Skeletal muscle satellite cell (primary cell): Measurements from ENCODE around the gene EGLN3.

Experiments used
- H3K27me3 ChIP-seq: 2 replicates; pipeline ENCODE4 v1.7.0; 2013; ENCODE audit warnings: low read length; ENCODE audit not compliant: control insufficient read depth, insufficient read depth
- H3K36me3 ChIP-seq: 2 replicates; pipeline ENCODE4 v1.7.0; 2013; ENCODE audit warnings: mild to moderate bottlenecking, control low read depth, low read length; ENCODE audit not compliant: insufficient read depth
- H3K4me1 ChIP-seq: 2 replicates; pipeline ENCODE4 v1.7.0; 2013; ENCODE audit warnings: low read length; ENCODE audit not compliant: control insufficient read depth, insufficient read depth
- H3K4me2 ChIP-seq: 2 replicates; pipeline ENCODE4 v1.7.0; 2013; ENCODE audit warnings: mild to moderate bottlenecking, low read length
- H3K4me3 ChIP-seq: 2 replicates; pipeline ENCODE4 v1.7.0; 2013; ENCODE audit warnings: low read length
- H3K9ac ChIP-seq: 2 replicates; pipeline ENCODE4 v1.7.0; 2013; ENCODE audit warnings: mild to moderate bottlenecking, low read depth, low read length, moderate library complexity
- H3K9me3 ChIP-seq: replicated peaks from 2 replicates; pipeline ENCODE4 v1.7.0; 2013; ENCODE audit warnings: mild to moderate bottlenecking, control low read depth, low read length

Gene EGLN3

DNA sequence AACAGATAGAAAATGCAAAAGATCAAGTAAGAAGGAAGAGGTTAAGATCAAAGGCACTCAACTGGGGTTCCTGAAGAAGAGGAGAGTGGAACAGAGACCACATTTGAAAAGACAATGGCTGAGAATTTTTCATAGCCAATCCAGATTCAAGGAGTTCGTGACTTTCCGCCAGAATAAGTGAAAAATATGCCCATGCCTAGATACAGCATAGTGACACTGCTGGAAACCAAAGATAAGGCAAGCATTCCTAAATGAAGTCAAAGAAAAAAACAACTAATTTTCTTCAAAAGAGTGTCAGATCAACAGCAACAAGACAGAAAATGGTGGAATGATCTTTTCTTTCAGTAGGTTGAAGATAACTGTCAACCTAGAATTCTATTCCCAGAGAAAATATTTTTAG is 47.5 kb downstream of the EGLN3 start:
- Histone ChIP-seq H3K4me3 (no peak overlapping the region), H3K4me2 (no peak overlapping the region), H3K36me3 (no peaks in the 10 kb centered on the region), H3K9ac (no peak overlapping the region), H3K27me3 (peaks cover 3% of the 10 kb centered on the region), H3K4me1 (no peaks in the 10 kb centered on the region), H3K9me3 (no peaks in the 10 kb centered on the region)

DNA sequence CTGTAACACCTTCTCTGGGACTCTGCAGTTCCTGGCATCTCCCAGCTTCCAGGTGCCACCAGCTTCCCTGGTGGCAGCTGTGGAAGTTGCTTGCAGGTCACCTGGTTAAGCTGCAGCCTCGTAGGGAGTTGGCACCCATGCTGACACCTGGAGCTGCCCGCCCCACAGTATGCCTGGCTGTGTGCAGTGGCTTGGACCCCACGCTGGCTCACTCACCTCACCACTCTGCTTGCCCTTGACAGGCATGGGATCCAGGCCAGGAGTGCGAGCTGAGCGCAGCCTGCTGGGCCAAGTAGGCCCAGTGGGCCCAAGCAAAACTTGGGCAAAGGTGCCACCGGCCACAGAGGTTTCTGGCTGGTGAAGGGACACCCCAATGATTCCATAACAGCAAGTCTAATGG is 48.5 kb downstream of the EGLN3 start:
- H3K4me3 ChIP-seq = no peak overlapping the region

DNA sequence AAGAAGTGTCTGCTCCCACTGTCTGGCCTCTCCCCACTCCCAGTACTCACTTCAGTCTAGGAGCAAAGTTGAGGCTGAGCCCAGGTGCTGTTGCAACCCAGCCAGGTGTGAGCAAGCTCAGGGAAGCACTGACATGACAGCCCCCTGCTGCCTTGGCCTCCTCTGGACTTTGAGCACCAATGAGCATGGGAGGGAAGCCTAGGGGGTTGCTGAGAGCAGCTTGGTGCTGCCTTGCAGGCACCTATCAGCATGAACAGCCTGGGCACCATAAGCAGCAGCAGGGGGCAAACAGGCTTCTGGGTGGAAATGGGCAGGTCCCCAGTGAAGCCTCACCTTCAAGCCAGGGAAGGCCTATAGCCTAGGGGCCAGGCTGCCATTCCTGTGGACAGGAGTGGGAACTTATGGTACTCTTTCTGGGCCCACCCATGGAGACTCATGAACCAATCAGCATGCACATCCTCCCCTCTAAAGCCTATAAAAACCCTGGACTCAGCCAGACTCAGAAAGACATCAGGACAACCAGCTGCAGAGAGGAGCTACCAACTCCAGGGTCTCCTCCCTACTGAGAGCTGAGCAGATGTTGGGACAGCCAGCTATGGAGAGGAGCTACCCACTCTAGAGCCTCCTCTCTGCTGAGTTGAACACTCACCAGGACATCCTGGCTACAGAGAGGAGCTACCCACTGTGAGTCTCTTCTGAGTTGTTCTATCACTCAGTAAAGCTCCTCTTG is 49.3 kb downstream of the EGLN3 start:
- Histone ChIP-seq H3K27me3 (peaks cover 6% of the 10 kb centered on the region), H3K9me3 (no peaks in the 10 kb centered on the region), H3K4me2 (no peak overlapping the region), H3K9ac (no peak overlapping the region), H3K36me3 (no peaks in the 10 kb centered on the region), H3K4me3 (no peak overlapping the region), H3K4me1 (no peaks in the 10 kb centered on the region)

More for the DNA sequence above, 48.5 kb downstream of the EGLN3 start:
- no peak overlapping the region for H3K4me2 ChIP-seq
- H3K36me3 ChIP-seq = no peaks in the 10 kb centered on the region
- no peaks in the 10 kb centered on the region for H3K4me1 ChIP-seq
- H3K9me3 ChIP-seq = no peaks in the 10 kb centered on the region
- no peak overlapping the region for H3K9ac ChIP-seq
- peaks cover 6% of the 10 kb centered on the region for H3K27me3 ChIP-seq

DNA sequence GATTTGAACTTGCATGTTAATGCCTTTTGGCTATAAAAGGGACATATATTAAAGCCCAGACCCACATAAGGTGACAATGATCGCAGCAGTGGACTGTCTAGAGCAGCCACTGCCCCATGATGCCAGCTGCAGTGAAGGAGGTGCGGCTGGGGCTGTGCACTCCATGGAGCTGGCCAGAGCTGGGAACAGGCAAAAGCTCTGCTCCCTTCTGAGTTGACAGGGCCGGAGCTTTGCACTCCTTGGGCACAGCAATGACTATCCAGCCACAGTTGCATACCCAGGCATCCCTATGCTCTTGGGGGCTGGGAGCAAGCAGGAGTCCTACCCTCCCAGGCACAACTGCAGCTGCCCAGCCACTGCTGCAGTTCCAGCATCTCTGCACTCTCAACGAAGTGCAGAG is 50.2 kb downstream of the EGLN3 start:
- Histone ChIP-seq H3K4me1 (no peaks in the 10 kb centered on the region), H3K27me3 (peaks cover 6% of the 10 kb centered on the region), H3K4me2 (no peak overlapping the region), H3K9me3 (no peaks in the 10 kb centered on the region), H3K4me3 (no peak overlapping the region), H3K9ac (no peak overlapping the region), H3K36me3 (no peaks in the 10 kb centered on the region)

DNA sequence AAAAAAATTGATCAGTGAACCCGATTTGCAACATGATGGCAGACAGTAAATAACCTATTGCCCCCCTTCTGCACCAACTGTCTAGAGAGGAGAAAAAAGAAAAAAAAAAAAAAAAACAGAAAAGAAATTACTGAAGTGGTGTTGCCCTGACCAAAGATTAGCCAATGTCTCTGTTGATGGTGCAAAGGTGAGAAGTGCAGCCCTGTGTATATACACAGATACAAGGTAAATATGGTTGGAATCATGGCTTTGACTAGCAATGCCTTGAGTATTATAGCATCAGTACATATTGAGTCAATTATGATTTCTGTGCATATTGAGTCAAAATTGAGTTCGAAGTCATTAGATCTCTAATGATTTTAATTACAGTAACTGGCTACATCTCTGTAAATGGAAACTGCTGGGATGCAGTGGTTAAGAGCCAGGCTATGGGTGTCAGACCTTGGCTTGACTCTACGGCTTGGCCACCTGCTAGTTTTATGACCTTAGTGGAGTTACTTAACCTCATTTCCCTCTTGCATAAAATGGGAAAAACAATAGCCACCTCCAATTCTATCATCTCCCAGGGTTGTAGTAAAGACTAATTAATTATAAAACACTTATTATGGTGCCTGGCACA is 51.0 kb downstream of the EGLN3 start:
- Histone ChIP-seq H3K36me3 (no peaks in the 10 kb centered on the region), H3K4me1 (no peaks in the 10 kb centered on the region), H3K4me3 (no peak overlapping the region), H3K27me3 (peaks cover 6% of the 10 kb centered on the region), H3K4me2 (no peak overlapping the region), H3K9me3 (no peaks in the 10 kb centered on the region), H3K9ac (no peak overlapping the region)

DNA sequence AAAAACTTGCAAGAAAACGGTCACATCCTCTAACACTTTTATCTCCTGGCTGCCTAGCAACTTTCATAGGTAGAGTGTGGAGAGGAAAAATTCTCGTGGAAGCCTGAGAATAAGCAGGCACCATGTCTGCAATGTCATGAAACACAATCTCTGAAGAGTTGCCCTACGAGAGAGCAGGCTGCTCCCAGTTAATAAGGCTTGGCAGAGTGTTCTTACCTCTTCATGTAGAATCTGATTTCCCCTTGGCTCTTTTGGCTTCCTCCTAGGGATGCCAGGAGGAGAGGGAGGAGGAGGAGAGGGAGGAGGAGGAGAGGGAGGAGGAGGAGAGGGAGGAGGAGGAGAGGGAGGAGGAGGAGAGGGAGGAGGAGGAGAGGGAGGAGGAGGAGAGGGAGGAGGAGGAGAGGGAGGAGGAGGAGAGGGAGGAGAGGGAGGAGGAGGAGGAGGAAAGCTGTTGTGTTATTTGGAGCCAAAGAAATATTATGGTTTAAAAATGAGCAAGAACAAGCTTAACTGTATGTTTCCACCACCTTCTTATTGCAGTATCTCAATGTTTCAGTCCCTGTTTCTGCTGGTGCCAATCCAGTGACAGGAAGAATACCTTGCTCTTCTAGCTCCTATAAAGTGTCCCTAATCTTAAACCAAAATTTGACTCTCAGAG is 52.9 kb downstream of the EGLN3 start:
- H3K27me3 ChIP-seq = peaks cover 5% of the 10 kb centered on the region
- no peaks in the 10 kb centered on the region for H3K4me1 ChIP-seq
- H3K9me3 ChIP-seq = no peaks in the 10 kb centered on the region
- H3K4me2 ChIP-seq = no peak overlapping the region
- H3K9ac ChIP-seq = no peak overlapping the region
- no peaks in the 10 kb centered on the region for H3K36me3 ChIP-seq
- H3K4me3 ChIP-seq = no peak overlapping the region

DNA sequence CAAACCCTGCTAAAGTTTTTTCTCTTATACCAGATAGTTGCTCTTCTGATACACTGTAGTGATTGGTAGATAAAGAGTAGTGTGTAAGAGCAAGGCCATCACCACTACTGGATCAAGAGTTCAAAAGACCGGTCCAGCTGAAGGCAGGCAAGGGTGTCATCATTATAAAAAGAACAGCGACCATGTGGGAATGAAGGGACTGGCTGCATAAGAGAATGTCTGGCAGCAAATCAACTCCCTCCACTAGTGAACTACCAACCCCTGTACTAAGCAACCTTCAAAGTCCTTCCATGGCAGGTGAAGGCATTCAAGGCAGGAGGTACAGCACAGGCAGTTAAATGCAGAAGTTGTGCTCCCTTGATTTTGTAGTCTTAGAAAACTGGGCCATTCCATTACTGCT is 53.5 kb downstream of the EGLN3 start:
- Histone ChIP-seq H3K4me3 (no peak overlapping the region), H3K9me3 (no peaks in the 10 kb centered on the region), H3K4me1 (no peaks in the 10 kb centered on the region), H3K27me3 (peaks cover 3% of the 10 kb centered on the region), H3K4me2 (no peak overlapping the region), H3K9ac (no peak overlapping the region), H3K36me3 (no peaks in the 10 kb centered on the region)

DNA sequence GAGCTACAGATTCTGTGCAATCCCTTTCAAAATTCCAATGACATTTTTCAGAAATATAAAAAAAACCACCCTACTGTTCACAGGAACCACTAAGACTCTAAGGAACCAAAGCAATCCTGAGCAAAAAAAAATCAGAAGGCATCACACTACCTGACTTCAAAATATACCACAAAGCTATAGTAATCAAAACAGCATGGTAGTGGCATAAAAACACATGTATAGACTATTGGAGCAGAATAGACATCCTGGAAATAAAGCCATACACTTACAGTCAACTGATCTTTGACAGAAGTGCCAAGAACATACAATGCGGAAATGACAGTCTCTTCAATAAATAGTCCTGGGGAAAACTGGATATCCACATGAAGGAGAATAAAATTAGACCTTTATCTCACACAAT is 56.5 kb downstream of the EGLN3 start:
- Histone ChIP-seq H3K36me3 (no peaks in the 10 kb centered on the region), H3K4me1 (no peaks in the 10 kb centered on the region), H3K4me2 (no peak overlapping the region), H3K9ac (no peak overlapping the region), H3K9me3 (no peaks in the 10 kb centered on the region), H3K4me3 (no peak overlapping the region), H3K27me3 (peaks cover 3% of the 10 kb centered on the region)

DNA sequence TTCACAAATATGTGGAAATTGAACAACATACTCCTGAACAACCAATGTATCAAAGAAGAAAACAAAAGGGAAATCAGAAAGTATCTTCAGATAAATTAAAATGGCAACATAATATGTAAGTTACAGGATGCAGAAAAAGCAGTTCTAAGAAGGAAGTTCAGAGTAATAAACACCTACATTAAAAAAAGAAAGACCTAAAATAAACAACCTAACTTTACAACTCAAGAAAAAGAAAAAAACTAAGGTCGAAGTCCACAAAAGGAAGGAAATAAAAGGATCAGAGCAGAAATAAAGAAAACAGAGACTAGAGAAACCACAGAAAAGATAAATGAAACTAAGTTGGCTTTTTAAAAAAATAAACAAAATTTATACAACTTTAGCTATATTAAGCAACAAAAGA is 59.2 kb downstream of the EGLN3 start:
- H3K9ac ChIP-seq = no peak overlapping the region
- H3K27me3 ChIP-seq = no peaks in the 10 kb centered on the region
- H3K36me3 ChIP-seq = no peaks in the 10 kb centered on the region
- no peaks in the 10 kb centered on the region for H3K9me3 ChIP-seq
- no peak overlapping the region for H3K4me3 ChIP-seq
- no peaks in the 10 kb centered on the region for H3K4me1 ChIP-seq
- H3K4me2 ChIP-seq = no peak overlapping the region

DNA sequence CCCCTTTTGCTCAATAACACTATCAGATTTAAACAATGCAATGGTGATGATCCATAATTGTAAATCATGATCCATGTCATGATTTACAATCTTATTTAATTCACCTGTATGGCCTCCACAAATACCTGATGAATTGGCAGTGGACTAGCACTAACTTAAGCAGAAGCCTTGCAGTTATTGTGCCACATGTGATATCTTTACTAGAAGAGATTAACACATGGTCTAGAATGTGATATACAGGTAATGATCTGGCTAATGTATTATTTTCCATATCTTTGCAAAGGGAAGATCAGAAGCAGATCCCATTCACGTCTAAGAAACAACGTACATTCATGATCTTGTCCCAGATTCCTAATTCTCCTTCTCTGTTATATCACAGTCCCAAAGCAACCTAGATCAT is 66.0 kb downstream of the EGLN3 start:
- no peaks in the 10 kb centered on the region for H3K27me3 ChIP-seq
- H3K4me2 ChIP-seq = no peak overlapping the region
- no peak overlapping the region for H3K4me3 ChIP-seq
- H3K36me3 ChIP-seq = no peaks in the 10 kb centered on the region
- no peaks in the 10 kb centered on the region for H3K9me3 ChIP-seq
- no peak overlapping the region for H3K9ac ChIP-seq
- H3K4me1 ChIP-seq = no peaks in the 10 kb centered on the region

DNA sequence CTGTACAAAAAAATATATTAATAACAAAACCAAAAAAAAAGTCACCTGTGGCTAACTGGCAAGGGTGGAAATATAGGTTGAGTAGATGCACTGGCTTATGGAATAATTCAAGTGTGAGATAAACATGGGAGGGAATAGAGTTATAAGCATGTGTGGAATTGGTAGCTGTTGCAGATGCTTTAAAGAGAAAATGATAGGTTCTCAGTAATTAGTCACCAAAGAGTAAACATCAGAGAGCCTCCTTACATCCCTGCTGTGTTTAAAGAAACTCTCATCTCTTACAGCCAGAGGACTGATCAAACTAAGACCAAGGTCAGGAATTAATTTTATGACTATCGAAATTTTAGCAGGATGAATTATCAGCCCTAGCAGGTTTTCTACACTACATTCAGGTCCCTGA is 70.5 kb downstream of the EGLN3 start:
- Histone ChIP-seq H3K27me3 (no peaks in the 10 kb centered on the region), H3K9ac (no peak overlapping the region), H3K36me3 (no peaks in the 10 kb centered on the region), H3K4me3 (no peak overlapping the region), H3K4me1 (no peaks in the 10 kb centered on the region), H3K4me2 (no peak overlapping the region), H3K9me3 (no peaks in the 10 kb centered on the region)
